ENCODE data around the gene LMTK2. TPM values are rescaled to one million over a fixed set of nuclear protein-coding genes. Genes with fewer than 3 reads are reported as not detected.
A peak's percentile ranks its signal among the peaks of the same experiment; 100 is the strongest.

Gene LMTK2
- total RNA-seq, 2 experiments from 2014 or later, result 10.0 to 17.5 TPM

DNA sequence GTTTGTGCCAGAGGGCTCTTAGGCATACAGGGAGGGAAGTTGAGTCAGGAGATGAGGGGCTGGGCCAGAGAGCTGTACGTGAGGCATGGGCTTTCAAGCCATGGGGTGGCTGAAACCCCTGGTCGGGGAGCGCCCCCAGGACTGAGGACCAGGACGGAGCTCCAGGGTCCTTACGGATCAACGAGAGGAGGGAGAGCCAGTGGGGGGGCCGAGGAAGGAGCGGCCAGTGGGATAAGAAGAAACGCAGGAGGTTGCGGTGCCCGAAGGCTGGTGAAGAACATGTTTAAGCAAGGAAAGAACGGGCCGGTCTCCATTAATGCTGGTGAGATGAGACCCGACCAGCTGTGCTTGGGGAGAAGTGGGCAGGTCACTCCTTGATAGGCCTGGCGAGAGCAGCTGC, 61.0 kb downstream of the LMTK2 start:
- intact Hi-C loops (cut with micrococcal nuclease; ENCODE audit: unreplicated experiment), result loop anchor here (5.0 kb wide), 1 partner anchor 75 kb away; no protein-coding TSS in a partner anchor
- no peaks in the 10 kb centered on the region for H4K20me1 ChIP-seq (ENCODE audit: insufficient read depth, low read length)
- H3K79me2 ChIP-seq (ENCODE audit: insufficient read depth, low read depth, low read length), result no peaks in the 10 kb centered on the region
- peaks cover 3% of the 10 kb centered on the region for H3K4me1 ChIP-seq (ENCODE audit: insufficient read depth, low read length, poor library complexity, severe bottlenecking)
- H3K36me3 ChIP-seq (ENCODE audit: insufficient read depth, low read length), result peaks cover 4% of the 10 kb centered on the region; the same call in 1 of the 2 replicates
- no TSS peak for BruUV-seq (replicated peaks)
- H3K4me3 ChIP-seq (ENCODE audit: low read depth, low read length, poor library complexity, severe bottlenecking), result no peak overlapping the region
- TF ChIP-seq EZH2phosphoT487 (IDR thresholded peaks at IDR 0.05; ENCODE audit: borderline replicate concordance, low read depth, low read length), result no peak
- TF ChIP-seq, protein P1, sequence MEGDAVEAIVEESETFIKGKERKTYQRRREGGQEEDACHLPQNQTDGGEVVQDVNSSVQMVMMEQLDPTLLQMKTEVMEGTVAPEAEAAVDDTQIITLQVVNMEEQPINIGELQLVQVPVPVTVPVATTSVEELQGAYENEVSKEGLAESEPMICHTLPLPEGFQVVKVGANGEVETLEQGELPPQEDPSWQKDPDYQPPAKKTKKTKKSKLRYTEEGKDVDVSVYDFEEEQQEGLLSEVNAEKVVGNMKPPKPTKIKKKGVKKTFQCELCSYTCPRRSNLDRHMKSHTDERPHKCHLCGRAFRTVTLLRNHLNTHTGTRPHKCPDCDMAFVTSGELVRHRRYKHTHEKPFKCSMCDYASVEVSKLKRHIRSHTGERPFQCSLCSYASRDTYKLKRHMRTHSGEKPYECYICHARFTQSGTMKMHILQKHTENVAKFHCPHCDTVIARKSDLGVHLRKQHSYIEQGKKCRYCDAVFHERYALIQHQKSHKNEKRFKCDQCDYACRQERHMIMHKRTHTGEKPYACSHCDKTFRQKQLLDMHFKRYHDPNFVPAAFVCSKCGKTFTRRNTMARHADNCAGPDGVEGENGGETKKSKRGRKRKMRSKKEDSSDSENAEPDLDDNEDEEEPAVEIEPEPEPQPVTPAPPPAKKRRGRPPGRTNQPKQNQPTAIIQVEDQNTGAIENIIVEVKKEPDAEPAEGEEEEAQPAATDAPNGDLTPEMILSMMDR (conservative IDR thresholded peaks at IDR 0.05; ENCODE audit: low read length), result no peak
- no peak for DNase-seq (ENCODE audit: low spot score)
- POLR2A ChIA-PET, result interaction anchor here (1.8 kb wide), 1 partner anchor 12 kb away, joined by 5 read pairs; no protein-coding TSS in a partner anchor
- H3K9me2 ChIP-seq (ENCODE audit: insufficient read depth, low read length), result no peaks in the 10 kb centered on the region
- H3K9me3 ChIP-seq (ENCODE audit: low read length), result no peaks in the 10 kb centered on the region
- no peak overlapping the region for H2AFZ ChIP-seq (ENCODE audit: low read length)
- H3K27ac ChIP-seq (ENCODE audit: low read depth, low read length, poor library complexity, severe bottlenecking), result no peak overlapping the region
- CTCF ChIA-PET (ENCODE audit: unreplicated experiment), result interaction anchor here (1.0 kb wide), 1 partner anchor 63 kb away, joined by 3 read pairs; no protein-coding TSS in a partner anchor
- H3K4me2 ChIP-seq (ENCODE audit: low read length), result no peak overlapping the region

DNA sequence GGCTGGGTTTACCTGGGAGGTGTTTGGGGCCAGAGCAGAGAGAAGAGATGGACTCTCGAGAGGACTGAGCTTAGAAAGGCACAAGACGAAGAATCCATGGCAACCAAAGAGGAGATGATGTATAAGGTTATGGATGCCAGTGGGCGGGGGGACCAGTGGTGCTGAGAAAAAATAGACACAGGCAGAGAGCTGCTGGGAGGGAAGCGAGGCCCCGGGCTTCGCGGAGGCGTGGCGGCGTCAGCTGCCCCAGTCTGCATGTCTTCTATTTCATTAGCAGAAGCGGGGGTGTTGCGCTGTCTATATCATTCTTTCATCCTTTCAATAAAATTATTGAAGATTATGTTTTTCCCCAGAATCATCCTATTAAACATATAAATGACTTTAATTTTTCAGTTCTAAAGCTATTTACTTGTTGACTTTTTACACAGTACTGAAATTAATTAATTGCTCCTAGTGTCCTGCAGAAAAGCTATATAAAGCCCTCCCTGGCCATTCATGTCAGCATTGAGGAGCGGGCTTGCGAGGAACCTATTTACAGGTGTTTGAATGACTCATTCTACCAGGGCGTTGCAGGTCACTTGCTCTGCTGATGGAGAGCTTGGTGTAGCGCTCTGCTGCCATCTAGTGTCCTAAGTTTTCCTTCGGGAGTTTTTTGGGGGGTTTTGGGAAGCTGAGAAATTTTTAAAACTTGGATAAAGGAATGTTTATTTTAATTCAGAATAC, 61.7 kb downstream of the LMTK2 start:
- Histone ChIP-seq H3K9me2 (ENCODE audit: insufficient read depth, low read length) (no peaks in the 10 kb centered on the region), H3K9me3 (ENCODE audit: low read length) (no peaks in the 10 kb centered on the region), H3K79me2 (ENCODE audit: insufficient read depth, low read depth, low read length) (no peaks in the 10 kb centered on the region), H3K4me1 (ENCODE audit: insufficient read depth, low read length, poor library complexity, severe bottlenecking) (no peaks in the 10 kb centered on the region), H3K36me3 (ENCODE audit: insufficient read depth, low read length) (peaks cover 4% of the 10 kb centered on the region; the same call in 1 of the 2 replicates), H4K20me1 (ENCODE audit: insufficient read depth, low read length) (no peaks in the 10 kb centered on the region), H2AFZ (ENCODE audit: low read length) (no peak overlapping the region), H3K4me2 (ENCODE audit: low read length) (no peak overlapping the region), H3K4me3 (ENCODE audit: low read depth, low read length, poor library complexity, severe bottlenecking) (no peak overlapping the region), H3K27ac (ENCODE audit: low read depth, low read length, poor library complexity, severe bottlenecking) (no peak overlapping the region)
- POLR2A ChIA-PET, result interaction anchor here (0.6 to 1.8 kb wide), 2 partner anchors 11 to 148 kb away, joined by 3 to 5 read pairs; no protein-coding TSS in a partner anchor
- TF ChIP-seq, protein P1 (conservative IDR thresholded peaks at IDR 0.05; ENCODE audit: low read length), result peak; percentile 86
- TF ChIP-seq EZH2phosphoT487 (IDR thresholded peaks at IDR 0.05; ENCODE audit: borderline replicate concordance, low read depth, low read length), result no peak
- CTCF ChIA-PET (ENCODE audit: unreplicated experiment), result interaction anchor here (1.5 to 1.8 kb wide), 3 partner anchors 62 to 147 kb away, joined by 4 to 6 read pairs (median 6); partner anchors contain the start of gene LMTK2
- peak; percentile 64 for DNase-seq (ENCODE audit: low spot score)
- intact Hi-C loops (cut with micrococcal nuclease; ENCODE audit: unreplicated experiment), result loop anchor here (5.0 kb wide), 1 partner anchor 74 kb away; no protein-coding TSS in a partner anchor
- BruUV-seq (replicated peaks), result no TSS peak

Data from OCI-LY7 (cell line).